HL-60/S4 treated with retinoic acid at 250 ng/mL for 4 days and 3 days (cell line): ENCODE data around the gene PLCD1.
"Not testable (repeated sequence)": the region's sequence is repeated elsewhere in the genome, so short reads cannot be mapped to it uniquely, and the experiment has no call there.

Experiments
- in situ Hi-C: fragments of 300-500 bp; cut with MboI; formaldehyde crosslinking; loops from 2 replicates; pipeline ENCODE4 v1.7.0; 2022; ENCODE audit warnings: low sequenced_read_pairs

Gene PLCD1

DNA sequence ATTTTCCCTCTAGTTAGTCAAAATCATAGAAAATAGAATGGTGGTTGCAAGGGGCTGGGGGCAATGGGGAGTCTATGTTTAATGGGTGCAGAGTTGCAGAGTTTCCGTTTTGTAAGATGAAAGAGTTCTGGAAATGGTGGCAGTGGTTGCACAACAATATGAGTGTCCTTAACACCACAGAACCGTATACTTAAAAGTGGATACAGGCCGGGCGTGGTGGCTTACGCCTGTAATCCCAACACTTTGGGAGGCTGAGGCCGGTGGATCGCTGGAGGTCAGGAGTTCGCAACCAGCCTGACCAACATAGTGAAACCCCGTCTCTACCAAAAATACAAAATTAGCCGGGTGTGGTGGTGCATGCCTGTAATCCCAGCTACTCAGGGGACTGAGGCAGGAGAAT, 41.1 kb downstream of the PLCD1 start:
- in situ Hi-C loops, result not testable (repeated sequence)

DNA sequence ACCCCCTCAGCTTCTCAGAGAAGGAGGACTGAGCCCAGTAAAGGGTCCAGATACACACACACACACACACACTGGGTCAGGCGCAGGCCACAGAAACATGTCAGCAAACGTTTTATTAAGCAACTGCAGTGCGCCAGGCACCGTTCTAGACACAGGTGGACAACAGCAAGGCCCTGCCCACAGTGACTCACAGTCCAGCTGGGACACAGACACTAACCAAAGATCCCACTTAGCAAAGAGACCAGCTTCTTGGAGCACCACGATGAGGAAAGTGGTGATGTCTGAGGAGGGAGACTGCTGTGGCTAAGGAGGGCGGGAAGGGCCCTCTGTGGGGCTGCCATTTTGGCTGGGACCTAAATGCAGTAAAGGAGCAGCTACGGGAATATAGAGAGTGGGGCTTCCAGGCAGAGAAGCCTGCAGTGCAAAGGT, 41.7 kb downstream of the PLCD1 start:
- in situ Hi-C loops, result no loop called here

DNA sequence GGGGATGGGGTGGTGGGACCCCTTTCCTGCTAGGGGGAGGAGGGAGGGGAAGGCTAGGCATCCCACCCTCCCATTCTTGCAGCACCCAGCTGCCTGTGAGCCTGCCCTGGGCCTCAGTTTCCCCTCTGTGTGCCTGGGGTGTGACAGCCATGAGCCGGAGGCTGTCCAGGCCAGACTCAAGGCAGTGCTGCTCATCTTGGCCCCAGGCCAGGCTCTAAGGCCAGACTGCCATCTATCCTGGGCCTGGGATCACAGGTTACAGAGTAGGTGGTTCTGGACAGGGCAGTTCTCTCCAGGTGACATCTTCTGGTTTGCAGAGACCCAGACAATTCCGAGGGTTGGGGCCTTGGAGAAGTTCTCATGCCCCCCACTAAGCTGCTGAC, 42.1 kb downstream of the PLCD1 start:
- in situ Hi-C loops, result no loop called here

DNA sequence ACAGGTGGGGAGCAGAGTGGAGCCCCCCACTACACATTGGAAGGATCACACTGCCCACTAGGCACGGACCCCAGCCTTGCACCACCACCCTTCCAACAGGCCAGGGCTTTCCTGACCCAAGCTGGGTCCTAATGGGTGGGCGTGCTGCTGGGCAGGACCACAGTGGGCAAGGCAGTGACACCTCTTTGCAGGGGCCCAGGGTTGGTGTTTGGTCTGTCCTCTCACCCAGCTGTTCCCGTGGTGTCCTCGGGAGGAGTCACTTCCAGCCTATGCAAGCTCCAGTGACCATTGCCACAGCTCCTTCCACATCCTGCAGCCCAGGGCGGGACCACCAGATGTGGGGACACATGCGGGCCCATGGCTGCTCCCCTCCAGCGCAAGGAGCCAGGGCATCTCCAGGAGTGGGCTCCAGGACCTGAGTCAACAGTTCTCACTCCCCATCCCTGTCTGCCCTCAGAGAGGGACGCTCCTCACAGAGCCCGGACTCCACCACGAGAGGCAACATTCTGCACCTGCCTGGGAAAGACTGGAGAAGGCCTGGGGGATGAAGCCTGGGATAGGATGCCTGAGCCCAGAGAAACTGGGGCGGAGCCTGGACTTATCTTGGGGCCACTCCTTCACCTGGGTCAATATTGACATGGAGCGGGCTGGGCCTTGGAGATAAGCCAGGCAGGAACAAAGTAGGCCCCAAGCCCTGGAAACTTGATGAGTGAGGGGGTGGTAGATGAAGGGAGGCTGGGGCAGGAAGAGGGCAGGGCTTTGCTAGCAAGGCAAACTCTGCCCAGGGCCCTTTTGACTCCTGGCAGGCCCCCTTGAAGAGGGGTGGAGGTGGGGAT, 42.7 kb downstream of the PLCD1 start:
- in situ Hi-C loops, result no loop called here

DNA sequence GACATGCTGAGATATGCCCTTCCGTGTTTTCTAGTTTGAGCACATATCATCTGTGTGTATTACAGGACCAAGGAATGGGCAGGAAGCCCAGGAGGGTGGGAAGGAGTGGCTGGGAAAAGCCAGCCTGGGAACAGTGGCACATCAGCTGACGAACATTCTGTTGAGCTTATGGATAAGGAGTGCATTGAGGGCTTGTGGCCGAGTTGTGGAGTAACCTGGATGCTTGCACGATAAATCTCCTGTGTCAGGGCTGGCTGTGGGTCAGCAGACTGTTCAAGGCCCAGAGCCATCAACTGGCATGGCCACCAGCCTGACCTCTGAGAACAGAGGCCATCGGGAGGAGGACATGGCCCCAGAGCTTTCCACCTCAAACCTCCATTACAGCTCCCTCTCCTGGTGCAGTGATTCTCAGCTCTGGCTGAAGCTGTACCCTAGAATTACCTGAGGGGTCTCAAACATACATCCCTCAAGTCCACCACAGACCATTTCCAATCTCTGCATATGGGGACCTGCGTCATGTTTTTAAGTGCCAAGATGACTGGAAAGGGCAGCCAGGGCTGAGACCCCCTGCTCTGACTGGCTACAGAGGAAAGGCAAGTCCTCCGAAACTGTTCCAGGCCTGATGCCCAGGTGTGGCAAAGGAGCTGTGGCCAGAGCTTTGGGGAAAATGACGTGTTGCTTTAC, 43.7 kb downstream of the PLCD1 start:
- in situ Hi-C loops, result no loop called here

DNA sequence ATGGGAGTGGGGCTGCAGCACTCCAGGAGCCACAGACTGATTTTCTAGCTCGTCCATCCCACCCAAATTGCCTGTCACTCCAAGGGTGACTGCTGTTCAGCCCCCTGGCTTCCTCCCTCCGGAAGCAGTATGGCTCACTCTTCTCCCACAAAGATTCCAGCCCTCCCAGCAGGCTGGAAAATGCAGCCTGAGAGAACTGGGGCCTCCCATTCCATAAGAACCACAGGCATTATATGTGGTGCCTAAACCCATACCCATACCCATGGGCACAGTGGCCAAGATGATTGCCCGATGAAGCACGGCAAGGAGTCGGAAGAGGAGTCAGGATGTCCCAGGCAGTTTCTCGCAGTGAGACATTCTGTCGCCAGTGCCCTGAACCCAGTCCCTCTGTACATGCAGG, 44.8 kb downstream of the PLCD1 start:
- in situ Hi-C loops, result no loop called here

DNA sequence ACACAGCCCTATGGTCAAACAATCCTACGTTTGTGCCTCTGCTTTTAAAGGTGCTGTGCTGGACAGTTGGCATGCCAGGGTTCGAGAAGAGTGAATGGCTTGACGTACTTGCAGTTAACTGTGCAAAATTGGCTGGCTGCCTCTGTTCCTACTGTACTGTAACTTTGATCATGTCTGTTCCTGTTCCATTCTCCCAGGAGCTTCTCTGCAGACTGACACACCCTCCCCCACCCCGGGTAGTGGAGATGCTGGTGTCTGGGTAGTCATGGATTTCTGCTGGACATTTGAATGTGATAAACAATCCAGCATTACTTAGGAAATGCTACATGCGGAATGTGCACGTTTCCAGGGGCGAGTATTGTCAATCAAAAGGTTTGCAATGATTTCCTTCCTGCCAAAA, 45.4 kb downstream of the PLCD1 start:
- in situ Hi-C loops, result no loop called here

DNA sequence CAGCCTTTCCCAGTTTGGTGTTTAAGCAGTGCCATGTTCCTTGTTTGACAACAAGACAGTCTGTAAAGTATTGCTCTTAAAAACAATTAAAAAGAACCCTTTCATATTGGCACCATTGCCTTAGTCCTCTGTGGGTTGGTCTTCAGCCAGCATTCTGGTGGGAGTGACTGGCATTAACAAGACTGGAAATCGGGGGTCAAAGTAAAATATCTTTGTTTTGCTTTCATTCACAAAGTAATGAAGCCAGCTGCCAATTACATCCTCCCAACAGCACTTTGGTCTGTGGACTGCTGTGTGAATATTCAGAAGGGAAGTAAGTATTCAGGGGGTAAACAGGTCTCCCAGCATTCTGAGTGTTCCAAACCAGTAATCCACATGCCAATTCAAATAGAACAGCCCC, 47.1 kb downstream of the PLCD1 start:
- in situ Hi-C loops, result no loop called here

DNA sequence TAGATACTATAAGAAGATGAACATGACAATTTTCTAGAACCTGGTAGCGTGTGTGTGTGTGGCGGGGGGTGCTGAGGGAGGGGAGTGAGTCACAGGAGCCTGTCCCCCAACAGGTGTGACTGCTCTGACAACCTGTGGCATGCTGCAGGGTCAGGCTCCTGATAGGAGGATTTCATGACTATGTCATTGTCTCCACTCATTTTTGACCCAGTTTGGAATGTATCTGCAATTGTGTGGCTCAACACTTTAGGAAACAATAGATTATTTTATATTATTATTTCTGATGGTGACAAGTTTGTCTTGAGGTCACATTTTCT, 48.1 kb downstream of the PLCD1 start:
- in situ Hi-C loops, result no loop called here

DNA sequence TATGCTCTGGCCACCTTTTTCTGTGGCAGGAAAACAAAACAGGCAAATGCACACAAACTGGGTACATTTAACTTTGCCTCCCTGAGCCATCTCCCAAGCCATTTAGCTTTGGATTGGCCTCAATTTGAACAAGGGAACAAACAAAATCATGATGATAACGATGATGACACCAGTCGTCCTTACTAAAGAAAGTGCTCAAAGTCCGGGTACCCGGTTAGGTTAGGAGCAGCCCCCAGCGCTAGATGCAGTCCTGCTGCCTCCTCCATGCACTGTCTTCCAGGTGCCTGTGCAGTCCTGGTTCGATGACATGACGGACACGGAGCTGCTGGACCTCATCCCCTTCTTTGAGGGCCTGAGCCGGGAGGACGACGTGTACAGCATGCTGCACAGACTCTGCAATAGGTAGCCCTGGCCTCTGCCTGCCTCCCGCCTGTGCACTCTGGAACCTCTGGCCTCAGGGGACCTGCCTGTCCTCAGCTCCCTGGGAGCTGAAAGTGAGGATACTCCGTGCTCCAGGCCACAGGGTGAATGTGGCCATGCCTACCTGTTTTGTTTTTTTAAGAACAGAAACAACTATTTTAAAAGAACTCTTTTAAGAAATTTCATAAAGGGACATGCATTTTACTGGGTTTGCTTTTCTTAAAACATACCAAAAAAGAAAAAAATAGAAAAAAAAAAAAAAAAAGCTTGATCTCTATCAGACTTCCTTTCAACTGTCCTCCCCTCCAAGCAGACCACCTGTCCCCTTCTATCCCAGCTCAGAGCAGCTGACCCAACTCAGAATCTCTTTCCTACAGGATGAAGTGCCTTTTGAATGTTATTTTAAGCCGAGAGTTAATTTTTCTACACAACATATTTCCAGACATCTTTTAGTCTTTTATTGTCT, 48.7 kb downstream of the PLCD1 start:
- in situ Hi-C loops, result no loop called here

DNA sequence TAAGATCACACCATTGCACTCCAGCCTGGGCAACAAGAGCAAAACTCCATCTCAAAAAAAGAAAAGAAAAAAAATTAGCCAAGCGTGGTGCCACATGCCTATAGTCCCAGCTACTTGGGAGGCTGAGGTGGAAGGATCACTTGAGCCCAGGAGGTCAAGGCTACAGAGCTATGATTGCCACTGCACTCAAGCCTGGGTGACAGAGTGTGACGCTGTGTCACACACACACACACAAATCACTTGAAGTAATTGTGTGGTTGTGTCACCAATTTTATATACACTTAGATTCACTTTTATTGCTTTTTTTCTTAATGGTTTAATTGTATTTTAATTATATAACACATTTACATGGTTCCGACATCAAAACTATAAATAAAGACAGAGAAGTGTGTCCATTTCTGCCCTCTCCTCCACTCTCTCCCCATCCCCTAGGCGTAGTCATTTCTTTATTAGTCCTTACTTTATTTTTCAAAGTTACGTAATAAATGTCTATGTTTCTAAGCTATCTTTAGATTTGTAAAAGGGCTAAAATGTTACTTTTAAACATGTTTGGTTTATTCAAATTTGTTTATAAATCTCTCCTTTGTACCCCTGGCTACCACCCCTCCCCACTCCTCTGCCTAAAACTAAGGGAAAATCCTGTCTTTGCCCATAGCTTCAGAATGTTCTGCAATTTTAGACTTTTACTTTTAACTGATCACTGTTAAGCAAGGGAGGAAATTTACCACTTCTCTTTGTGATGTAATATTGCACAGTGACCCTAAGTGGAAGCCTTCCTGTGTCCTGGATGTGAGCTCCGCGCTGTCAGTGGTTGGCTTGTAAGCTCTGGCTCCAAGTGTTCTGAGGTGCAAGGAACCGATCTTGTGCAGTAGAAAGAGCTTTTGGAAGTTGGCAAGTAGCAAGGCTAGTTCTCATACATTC, 49.6 kb downstream of the PLCD1 start:
- in situ Hi-C loops, result no loop called here

DNA sequence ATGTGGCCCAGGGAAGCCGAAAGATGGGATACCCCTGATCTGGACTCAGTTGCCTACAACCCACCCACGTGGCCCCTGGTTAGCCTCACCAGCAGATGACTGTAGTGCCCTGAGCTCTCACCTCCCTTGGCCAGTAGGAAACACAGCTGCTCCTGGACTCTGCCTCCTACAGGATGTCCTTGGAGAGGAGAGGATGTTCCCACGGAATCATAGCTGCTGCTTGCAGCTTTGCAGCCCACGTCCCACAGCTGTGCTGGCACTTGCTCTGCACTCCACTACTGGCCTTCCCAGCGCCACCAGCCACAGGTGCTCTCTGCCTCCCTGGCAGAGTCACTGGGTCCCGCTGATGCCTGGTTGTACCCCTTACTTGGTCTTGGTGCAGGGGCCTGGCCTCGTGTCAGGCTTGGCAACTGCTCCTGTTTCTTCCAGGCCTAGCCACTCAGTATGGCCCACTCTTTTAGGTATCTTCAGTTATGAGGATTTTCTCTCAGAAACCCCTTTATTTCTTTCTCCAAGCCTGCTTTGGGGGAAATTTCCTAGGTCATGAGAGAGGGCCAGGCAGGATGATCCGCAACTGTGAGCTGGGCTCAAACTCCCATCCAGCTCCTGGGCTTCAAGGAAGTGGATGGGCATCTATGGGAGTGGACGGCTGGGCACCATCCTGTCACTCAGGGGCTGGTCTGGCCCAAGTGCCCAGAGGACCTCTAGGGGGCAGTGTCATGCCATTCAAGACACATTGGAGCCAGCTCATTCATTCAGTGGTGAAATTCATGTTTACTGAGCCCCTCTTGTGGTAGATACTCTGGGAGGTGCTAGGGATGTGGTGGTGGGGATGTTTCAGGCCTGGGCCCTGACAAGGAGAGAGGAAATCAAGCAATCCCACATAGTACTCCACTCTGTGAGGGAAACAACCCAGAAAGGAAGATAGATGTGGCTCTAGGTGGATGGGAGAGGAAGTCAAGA, 55.0 kb downstream of the PLCD1 start:
- in situ Hi-C loops, result no loop called here

DNA sequence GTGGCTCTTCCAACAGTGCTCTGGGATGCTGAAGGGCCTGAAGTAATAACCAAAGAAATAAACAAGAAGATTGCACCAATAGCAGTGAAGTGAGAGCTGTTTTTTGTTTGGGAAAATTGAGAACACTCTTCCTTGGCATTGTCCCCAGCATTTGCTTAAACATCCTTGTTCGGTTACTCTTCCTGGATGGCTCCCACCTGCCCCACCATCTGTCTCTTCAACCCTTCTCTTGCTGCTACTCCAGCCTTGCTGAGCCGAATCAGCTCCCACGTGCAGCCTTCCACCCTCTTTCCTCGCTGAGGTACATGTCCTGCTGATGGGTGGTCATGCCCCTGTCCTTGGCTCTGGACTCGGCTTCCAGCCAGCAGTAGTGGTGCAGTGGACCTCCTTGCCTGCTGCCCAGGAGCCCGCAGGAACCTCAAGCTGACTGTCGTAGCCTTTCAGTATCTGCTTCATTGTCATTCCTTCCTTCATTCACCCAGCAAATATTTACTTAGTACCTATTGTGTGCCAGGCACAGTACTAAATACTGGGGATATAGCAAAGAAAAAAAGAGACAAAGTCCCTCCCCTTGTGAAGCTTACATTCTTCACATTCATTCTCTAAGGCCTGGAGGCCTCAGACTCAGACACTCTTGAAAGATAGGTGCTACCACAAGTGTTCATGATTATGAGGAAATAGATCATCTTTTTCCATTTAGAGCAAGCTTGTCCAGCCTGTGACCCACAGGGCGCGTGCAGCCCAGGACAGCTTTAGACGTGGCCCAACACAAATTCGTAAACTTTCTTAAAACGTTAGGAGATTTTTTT, 56.0 kb downstream of the PLCD1 start:
- in situ Hi-C loops, result no loop called here

DNA sequence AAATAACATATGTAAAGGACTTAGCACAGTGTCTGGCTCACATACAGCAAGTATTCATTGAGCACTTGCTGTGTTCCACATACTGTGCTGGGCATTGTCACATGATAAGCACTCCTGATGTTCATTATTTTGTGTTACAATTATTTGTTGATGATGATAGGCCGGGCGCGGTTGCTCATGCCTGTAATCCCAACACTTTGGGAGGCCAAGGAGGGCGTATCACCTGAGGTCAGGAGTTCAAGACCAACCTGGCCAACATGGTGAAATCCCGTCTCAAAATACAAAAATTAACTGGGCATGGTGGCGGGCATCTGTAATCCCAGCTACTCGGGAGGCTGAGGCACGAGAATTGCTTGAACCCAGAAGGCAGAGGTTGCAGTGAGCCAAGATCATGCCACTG, 57.4 kb downstream of the PLCD1 start:
- in situ Hi-C loops, result not testable (repeated sequence)

DNA sequence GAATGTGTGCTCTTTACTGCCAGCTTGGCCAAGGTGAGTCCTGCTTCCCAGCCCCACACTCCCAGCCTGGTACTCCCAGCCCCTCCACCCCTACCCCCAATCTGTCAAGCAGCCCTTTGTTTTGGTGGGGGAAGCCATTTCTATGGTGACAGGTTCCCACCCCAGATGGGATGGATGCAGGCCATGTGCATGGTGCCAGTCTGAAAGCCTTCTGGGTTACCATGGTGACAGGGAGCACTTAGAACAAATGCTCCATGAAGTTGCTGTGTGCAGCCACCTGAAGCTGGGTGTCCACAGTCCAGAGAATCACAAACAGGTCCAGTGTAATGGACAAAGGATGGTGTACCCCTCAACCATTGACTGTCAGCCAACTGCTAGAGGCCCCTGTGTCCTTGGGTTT, 58.0 kb downstream of the PLCD1 start:
- in situ Hi-C loops, result no loop called here

DNA sequence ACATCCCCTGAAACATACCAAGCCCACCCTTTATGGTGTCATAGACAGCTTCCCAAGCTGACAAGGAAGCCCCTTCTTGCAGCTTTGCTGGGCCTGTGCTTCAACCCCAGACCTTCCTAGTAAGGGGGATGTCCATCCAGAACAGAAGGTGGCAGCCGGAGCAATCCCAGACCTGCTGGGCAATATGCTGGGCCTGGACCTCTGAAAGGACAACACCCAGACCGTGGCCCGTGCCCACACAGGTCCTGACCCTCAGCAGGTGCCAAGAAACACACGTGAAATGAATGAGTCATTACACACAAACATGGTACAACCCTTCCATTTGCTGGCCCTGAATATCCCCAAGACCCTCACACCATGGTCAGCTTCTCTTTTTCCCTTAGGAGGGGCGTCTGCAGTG, 58.6 kb downstream of the PLCD1 start:
- in situ Hi-C loops, result no loop called here

DNA sequence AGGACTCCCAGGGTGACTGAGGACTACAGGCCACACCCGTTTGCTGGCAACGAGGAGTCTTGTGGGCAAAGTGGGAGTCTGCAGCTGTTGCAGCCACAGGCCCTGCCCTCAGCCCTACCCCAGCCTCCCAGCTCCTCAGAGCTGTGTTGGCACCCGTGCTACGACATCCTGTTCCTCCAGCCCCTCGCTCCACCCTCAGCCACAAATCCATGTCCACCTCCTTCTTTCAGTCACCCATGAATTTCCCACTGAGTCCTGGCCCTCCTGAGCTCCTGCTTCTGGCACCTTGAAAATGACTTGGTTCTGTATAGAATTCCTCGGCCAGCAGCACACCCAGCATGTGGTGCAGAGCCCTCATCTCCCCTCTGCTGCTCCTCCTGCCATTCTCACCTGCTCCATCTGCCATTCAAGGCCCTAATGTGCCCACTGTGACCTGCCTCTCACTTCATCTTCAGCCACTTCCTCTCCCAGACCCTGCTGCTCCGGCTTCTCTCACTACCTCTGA, 59.8 kb downstream of the PLCD1 start:
- in situ Hi-C loops, result loop anchor here (10.0 kb wide), 1 partner anchor 115 kb away; no protein-coding TSS in a partner anchor
